Transverse colon (tissue), 4 donors: ENCODE results near the gene GABRB2. TPM values are rescaled to one million over a fixed set of nuclear protein-coding genes. Genes with fewer than 3 reads are reported as not detected.

Experiments
- DNase-seq: peaks from one replicate; pipeline ENCODE4 v3.0.0-alpha.2; 2019
- H3K27ac ChIP-seq, 4 donors: fragments of 200-600 bp; sonication (generic); 2 replicates each; pipeline ENCODE4 v1.5.1; 2016 to 2018; ENCODE audit warnings: inconsistent platforms in 4 of 4
- H3K27me3 ChIP-seq: fragments of 200-600 bp; sonication (generic); 2 replicates; pipeline ENCODE4 v1.5.1; 2017; ENCODE audit warnings: inconsistent platforms
- H3K36me3 ChIP-seq, 4 donors: fragments of 200-600 bp; sonication (generic); 2 replicates each; pipeline ENCODE4 v1.5.1; 2017 to 2019; ENCODE audit warnings: inconsistent platforms in 4 of 4
- H3K4me1 ChIP-seq, 4 donors: fragments of 200-600 bp; sonication (generic); 2 replicates each; pipeline ENCODE4 v1.5.1; 2017 to 2020; ENCODE audit warnings: inconsistent platforms in 4 of 4
- H3K4me3 ChIP-seq, 4 donors: fragments of 200-600 bp; sonication (generic); 1 replicate in 1 of 4; 2 replicates in 3 of 4; pipeline versions ENCODE4 v1.5.1 to v1.6.1; 2017 to 2019; ENCODE audit warnings: inconsistent platforms in 4 of 4
- H3K9me3 ChIP-seq, 2 donors: fragments of 200-600 bp; sonication (generic); 2 replicates each; pipeline ENCODE4 v1.5.1; 2017 to 2019; ENCODE audit warnings: inconsistent platforms in 2 of 2
- EP300 ChIP-seq: sonication (generic); formaldehyde crosslinking; IDR thresholded peaks from one replicate; pipeline ENCODE4 v1.6.1; 2017; ENCODE audit warnings: antibody characterized with exemption, low read depth
- POLR2A ChIP-seq: fragments of 450-650 bp; IDR thresholded peaks from one replicate; pipeline ENCODE4 v1.6.1; 2016; ENCODE audit warnings: antibody characterized with exemption, mild to moderate bottlenecking, moderate library complexity
- POLR2AphosphoS5 ChIP-seq, 3 donors: sonication (generic); formaldehyde crosslinking; IDR thresholded peaks; one replicate each; pipeline ENCODE4 v1.6.1; 2016; ENCODE audit warnings: antibody characterized with exemption in 3 of 3
- WGBS, 2 donors: methylation state at CpG; one replicate each; pipeline ENCODE4 v1.1.5; 2018; ENCODE audit warnings: low coverage in 1 of 2; 5-methylcytosine and 5-hydroxymethylcytosine counted together
- in situ Hi-C, 4 donors: fragments of 200-750 bp; cut with MboI; loops; one replicate each; pipeline versions ENCODE4 v1.15.0 to v1.15.1; 2017; ENCODE audit warnings: low sequenced_read_pairs in 3 of 4, low pct_ligation_motif_present in 1 of 4, low pct_unique_long_range_greater_than_20kb in 1 of 4
- intact Hi-C: fragments of 100-400 bp; cut with DNase I; formaldehyde crosslinking; loops from one replicate; pipeline ENCODE4 v1.15.1; 2023; ENCODE audit warnings: low total_unique reads
- total RNA-seq, 4 donors: library from RNA; depleted of rRNA; stranded (reverse); fragments of >200 nt; gene quantifications; one replicate each; pipeline ENCODE4 v1.1.0, GENCODE V29; 2016
- TF ChIP-seq, protein P1 (sequence below), 5 experiments: fragments of 200-600 bp in 3 of 5; fragments of 450-650 bp in 2 of 5; sonication (generic) in 3 of 5; IDR thresholded peaks; 1 replicate in 2 of 5; 2 replicates in 3 of 5; pipeline ENCODE4 v1.5.1; 2016 to 2017; ENCODE audit warnings: antibody characterized with exemption in 5 of 5, inconsistent platforms in 3 of 5, mild to moderate bottlenecking in 2 of 5, moderate library complexity in 1 of 5

Gene GABRB2
- total RNA-seq, 4 donors from 2014 or later, result 0.55 to 0.64 TPM; not detected in 2

DNA sequence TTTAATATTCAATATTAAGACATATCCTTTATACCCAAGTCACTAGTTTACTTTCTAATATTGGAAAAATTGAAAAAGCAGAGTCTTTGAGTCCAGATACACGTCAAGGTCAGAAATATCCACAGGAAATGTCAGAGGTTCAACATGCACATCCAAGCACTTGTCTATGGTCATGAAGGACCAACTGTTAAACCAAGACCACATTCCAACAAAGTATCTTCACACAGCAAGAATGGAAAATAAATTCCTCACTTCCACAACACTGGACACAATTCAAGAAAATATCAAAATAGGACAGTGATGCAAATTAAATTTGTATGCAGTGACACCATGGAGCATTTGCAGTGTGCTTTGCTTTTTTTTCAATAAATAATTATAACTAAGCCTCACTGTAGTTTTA is 142.5 kb downstream of the GABRB2 start:
- H3K4me3 ChIP-seq, result no peak overlapping the region
- no peak for DNase-seq
- no peaks in the 10 kb centered on the region for H3K4me1 ChIP-seq
- no peaks in the 10 kb centered on the region for H3K27me3 ChIP-seq
- WGBS, 2 donors, result 64 to 86% methylated on average over 1 of the region's 1 CpG
- intact Hi-C loops (no loop called here), in situ Hi-C loops (no loop called here)
- TF ChIP-seq POLR2AphosphoS5 (IDR thresholded peaks at IDR 0.05) (no peak), POLR2A (no peak), EP300 (no peak)
- TF ChIP-seq, protein P1, sequence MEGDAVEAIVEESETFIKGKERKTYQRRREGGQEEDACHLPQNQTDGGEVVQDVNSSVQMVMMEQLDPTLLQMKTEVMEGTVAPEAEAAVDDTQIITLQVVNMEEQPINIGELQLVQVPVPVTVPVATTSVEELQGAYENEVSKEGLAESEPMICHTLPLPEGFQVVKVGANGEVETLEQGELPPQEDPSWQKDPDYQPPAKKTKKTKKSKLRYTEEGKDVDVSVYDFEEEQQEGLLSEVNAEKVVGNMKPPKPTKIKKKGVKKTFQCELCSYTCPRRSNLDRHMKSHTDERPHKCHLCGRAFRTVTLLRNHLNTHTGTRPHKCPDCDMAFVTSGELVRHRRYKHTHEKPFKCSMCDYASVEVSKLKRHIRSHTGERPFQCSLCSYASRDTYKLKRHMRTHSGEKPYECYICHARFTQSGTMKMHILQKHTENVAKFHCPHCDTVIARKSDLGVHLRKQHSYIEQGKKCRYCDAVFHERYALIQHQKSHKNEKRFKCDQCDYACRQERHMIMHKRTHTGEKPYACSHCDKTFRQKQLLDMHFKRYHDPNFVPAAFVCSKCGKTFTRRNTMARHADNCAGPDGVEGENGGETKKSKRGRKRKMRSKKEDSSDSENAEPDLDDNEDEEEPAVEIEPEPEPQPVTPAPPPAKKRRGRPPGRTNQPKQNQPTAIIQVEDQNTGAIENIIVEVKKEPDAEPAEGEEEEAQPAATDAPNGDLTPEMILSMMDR (IDR thresholded peaks at IDR 0.05), result no peak
- H3K27ac ChIP-seq, result no peak overlapping the region
- H3K9me3 ChIP-seq, result no peaks in the 10 kb centered on the region
- H3K36me3 ChIP-seq, result no peaks in the 10 kb centered on the region

DNA sequence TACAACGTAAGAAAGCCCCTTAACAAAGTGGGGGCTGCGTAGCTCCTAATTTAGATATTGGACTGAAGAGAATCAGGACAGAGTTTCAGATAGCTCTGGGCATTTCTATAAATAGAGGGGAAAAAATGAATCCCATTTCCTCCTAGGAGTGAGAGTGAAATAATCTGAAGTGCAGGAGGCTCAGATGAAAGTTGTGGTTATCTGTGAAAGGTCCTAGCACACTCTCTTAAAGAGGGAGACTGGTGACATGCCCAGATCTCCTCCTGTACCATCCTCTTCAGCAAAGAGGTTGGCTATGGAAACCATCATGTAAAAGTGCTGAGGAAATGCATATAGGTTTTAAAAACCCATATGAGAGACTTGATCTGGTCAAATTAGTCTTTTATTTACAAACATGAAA is 143.4 kb downstream of the GABRB2 start:
- intact Hi-C loops (no loop called here), in situ Hi-C loops (no loop called here)
- no peaks in the 10 kb centered on the region for H3K9me3 ChIP-seq
- no peaks in the 10 kb centered on the region for H3K36me3 ChIP-seq
- DNase-seq, result no peak
- H3K4me1 ChIP-seq, result no peaks in the 10 kb centered on the region
- WGBS, 2 donors, result 80% methylated on average over 2 of the region's 2 CpGs
- H3K4me3 ChIP-seq, result no peak overlapping the region
- TF ChIP-seq EP300 (no peak), POLR2A (no peak), POLR2AphosphoS5 (IDR thresholded peaks at IDR 0.05) (no peak)
- TF ChIP-seq, protein P1 (IDR thresholded peaks at IDR 0.05), result no peak
- H3K27ac ChIP-seq, result no peak overlapping the region
- H3K27me3 ChIP-seq, result no peaks in the 10 kb centered on the region

DNA sequence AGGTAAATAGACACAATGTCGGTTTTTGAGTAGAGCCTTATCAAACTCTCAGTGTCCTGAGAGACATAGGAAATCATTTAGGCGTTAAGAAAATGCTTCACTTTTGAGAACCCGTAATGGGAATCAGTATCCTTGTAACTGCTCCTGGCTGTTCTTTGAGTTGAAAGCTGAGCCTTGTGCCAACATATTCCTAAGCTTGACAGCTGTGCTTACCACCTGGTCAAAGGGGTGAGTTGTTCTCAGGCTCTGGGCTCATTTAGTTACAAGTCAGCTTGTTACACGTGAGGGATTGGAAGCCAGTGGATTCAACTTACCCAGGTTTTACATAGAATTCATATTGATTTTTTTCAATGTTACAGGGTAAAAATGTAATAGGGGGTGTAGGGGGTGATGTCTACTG is 145.9 kb downstream of the GABRB2 start:
- no peaks in the 10 kb centered on the region for H3K27me3 ChIP-seq
- no peak overlapping the region for H3K4me3 ChIP-seq
- H3K36me3 ChIP-seq, result no peaks in the 10 kb centered on the region
- H3K4me1 ChIP-seq, result no peaks in the 10 kb centered on the region
- DNase-seq, result no peak
- no peak for TF ChIP-seq EP300
- no peak for TF ChIP-seq POLR2AphosphoS5 (IDR thresholded peaks at IDR 0.05)
- TF ChIP-seq POLR2A, result no peak
- TF ChIP-seq, protein P1 (IDR thresholded peaks at IDR 0.05), result no peak
- in situ Hi-C loops (no loop called here), intact Hi-C loops (no loop called here)
- H3K27ac ChIP-seq, result no peak overlapping the region
- WGBS, 2 donors, result 79 to 94% methylated on average over 3 to 4 of the region's 4 CpGs
- H3K9me3 ChIP-seq, result no peaks in the 10 kb centered on the region

DNA sequence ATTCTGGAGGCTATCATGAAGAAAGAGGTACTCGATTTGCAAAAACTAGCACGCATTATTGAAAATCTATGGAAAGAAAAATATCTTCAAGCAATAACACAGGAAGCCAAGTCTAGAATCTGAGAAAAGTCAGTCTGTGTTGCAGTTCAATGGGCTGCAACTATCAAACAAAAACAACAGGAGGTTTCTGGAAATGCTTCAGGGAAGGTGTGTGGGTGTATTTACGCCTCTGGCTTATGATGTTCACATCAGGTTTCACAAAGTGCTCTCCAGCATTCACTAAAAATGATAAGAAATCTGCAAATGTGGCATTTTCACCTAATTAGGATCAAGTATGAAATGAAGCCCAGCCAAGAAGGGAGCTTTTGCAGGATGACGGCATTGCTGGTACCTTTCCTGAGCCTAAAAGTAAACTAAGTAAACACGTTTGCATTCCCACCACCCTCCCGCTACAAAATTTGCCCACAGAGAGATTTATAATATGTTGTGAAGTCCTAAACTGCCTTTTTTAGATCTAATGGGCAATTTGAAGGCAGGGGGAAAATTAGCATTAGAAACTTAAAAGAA is 146.4 kb downstream of the GABRB2 start:
- no peak overlapping the region for H3K27ac ChIP-seq
- no peak for DNase-seq
- in situ Hi-C loops, result no loop called here

More for the DNA sequence above, 146.4 kb downstream of the GABRB2 start:
- Histone ChIP-seq H3K4me3 (no peak overlapping the region), H3K9me3 (no peaks in the 10 kb centered on the region), H3K27me3 (no peaks in the 10 kb centered on the region), H3K36me3 (no peaks in the 10 kb centered on the region), H3K4me1 (no peaks in the 10 kb centered on the region)
- intact Hi-C loops, result no loop called here
- TF ChIP-seq POLR2AphosphoS5 (IDR thresholded peaks at IDR 0.05), result no peak
- TF ChIP-seq POLR2A, result no peak
- TF ChIP-seq, protein P1 (IDR thresholded peaks at IDR 0.05), result no peak
- no peak for TF ChIP-seq EP300
- WGBS, 2 donors, result 63 to 72% methylated on average over 6 of the region's 6 CpGs
